GM10847 (cell line): ENCODE results near the gene LENG8.

Experiments used
- POLR2A ChIP-seq: IDR thresholded peaks from 2 replicates; pipeline ENCODE4 v1.6.1; 2011; ENCODE audit not compliant: insufficient read length; ENCODE audit errors: extremely low read depth

LENG8 gene

DNA sequence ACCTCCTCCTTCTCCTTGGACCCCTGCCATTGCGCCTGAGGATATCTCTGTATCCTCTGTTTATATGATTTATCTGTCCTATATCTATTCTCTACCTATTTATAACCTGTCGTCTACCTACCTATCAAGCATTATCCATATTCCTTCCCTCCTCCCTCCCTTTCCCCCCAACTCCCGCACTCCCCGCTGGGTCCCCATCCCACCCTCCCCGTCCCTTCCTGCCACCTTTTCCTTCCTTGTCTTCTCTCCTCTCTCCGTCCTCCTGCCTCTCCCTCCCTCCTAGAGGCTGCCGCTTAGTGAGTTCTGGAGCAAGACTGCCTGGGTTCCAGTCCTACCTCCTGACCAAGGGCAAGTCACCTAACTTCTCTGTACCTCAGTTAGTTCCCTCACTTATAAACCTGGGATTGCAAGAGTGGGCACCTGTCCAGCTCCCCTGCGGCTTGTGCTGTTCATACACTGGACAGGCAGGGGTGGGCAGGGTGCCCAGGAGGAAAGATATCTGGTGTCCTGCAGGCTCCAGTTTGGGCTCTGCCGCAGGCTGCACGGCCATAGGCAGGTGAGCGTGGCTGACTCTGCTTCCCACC is 17.7 kb upstream of the LENG8 start:
- no peak for TF ChIP-seq POLR2A

DNA sequence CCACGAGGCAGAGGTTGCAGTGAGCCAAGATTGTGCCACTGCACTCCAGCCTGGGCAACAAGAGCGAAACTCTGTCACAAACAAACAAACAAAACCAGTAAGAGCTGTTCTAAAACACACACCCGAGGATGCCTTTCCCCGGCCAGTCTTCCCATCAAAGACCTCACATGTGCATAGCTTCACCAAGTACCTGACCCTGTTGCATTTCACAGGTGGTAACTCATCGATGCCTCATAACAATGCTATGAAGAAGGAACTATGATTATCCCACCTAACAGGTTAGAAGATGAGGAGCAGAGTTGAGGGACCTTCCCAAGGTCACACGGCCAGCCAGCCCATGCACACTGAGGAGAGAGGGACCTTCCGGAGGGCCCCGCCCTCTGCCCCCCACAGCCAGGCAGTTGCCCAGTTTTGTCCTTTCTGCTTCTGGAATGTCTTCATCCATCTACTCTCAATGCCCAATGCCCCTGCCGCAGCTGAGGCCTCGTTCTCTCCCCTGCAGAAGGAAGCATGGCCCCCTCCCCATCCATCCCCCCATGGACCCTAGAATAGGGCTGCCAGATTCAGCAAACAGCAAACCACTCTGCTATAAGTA is 16.8 kb upstream of the LENG8 start:
- TF ChIP-seq POLR2A: no peak

DNA sequence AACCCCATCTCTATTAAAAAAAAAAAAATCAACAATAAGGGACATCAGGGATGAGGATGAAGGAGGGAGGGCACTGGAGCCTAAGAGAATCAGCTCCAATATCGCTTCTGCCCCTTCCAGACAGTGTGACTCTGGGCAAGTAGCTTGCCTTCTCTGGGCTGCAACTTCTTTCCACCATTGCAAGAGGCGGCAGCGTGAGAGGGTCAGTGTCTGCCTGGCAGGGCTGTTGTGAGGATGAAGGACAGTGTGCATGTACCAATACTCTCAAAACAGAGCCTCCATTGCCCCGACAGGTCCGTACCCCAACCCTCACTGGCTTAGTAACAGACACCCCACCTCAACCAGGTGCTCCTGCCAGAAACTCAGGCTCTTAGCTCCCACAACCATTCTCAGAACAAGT is 15.3 kb upstream of the LENG8 start:
- no peak for TF ChIP-seq POLR2A

DNA sequence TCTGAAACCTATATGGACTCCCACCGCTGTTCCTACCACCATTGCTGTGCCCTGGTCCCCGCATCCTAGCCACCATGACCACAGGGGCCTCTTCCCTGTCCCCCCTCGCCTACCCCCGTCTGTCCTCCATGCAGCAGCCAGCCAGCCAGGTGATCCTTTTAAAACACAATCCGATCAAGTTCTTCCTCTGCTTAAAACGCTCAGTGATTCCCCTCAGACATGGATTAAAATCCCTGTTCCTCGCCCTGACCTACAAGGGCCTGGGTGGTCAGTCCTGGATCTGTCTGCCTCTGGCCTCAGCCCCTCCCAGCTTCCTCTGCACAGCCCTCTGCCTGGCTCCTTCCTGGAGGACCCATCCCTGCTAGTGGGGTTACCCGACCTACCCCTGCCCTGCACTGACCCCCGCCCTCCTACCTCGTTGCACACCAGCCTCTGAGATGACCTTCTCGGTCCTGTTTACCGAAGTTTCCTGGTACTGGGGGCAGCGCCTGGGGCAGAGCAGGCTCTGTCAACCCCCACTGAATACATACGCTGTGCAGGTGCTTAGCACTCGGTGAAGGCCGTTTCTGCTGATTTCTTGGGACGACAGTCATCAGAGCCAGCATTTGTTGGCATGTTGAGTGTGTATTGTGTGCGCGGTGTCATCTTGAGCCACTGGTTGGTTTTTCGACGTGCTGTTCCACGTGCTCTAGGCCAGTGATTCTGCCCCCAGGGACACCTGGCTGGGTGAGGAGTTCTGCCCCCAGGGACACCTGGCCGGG is 14.7 kb upstream of the LENG8 start:
- no peak for TF ChIP-seq POLR2A

DNA sequence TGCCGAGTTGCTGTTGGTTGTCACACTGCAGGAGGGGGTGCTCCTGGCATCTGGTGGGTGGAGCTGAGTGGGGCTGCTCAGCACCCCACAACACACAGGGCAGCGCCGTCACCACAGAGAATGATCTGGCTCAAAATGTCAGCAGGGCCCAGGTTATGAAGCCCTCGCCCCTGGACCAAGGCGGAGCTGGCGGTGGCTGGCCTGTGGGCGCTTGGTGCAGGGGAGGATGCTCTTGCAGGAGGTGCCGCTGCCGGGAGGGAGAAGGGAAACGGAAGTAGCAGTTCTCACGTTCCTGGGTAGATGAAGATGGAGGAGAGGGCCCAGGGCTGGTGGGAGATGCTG is 14.2 kb upstream of the LENG8 start:
- TF ChIP-seq POLR2A: no peak

DNA sequence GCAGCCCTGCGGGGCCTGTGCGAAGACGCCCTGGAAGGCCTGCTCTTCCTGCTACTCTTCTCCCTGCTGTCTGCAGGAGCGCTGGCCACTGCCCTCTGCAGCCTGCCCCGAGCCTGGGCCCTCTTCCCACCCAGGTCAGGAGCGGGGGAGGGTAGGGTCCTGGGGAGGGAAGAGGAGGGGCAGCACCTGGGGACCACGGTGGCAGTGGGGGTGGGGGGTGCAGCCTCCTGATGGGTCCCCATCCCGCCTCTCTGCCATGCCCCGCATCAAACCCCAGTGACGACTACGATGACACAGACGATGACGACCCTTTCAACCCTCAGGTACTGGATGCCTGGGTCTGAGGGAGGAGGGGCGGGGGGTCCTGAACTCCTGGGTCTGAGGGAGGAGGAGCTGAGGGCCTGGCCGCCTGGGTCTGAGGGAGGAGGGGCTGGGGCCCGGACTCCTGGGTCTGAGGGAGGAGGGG is 13.4 kb upstream of the LENG8 start:
- no peak for TF ChIP-seq POLR2A

DNA sequence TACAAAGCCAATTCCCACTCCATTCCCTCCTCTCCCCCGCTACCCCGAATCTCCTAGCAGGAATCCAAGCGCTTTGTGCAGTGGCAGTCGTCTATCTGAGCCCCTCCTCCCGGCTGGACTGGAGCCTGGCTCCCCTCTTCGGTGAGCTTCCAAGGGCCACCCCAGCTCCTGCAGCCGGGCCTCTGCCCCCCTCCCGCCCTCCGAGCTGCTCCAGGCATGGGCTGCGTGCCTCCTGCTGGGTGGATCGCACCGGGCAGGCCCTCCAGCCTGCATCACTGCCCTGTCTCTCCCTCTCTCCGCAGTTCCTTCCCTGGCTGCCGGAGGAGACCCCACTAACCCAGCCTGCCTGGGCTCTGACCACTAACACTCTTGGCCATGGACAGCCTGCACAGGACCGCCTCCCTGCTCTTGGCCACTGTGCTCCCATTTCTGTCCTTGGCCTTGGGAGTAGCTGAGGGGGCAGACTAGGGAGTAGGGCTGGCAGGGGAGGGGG is 12.9 kb upstream of the LENG8 start:
- no peak for TF ChIP-seq POLR2A

DNA sequence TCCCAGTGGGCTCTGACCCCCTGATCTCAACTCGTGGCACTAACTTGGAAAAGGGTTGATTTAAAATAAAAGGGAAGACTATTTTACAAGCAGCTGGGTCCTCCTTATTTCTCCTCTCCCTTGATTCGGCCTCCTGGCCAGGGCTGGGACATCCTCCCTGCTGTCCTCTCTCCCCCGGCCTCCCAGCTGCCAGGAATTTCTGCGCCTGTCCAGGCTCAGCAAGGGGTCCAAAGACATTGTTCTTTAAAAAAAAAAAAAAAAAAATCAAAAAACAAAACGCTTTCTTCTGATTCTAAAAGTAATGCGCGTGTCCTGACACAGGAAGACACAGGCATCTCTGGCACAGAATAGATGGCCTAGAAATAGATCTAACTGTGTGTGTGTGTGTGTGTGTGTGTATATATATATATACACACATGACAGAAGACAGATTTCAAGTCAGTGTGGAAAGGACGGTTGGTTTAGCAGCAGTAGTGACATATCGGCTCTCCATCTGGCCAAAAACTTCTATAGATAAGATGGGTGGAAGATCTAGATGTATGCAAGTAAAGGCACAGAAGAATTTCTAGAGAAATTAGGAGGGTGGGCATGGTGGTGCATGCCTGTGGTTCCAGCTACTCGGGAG is 12.3 kb upstream of the LENG8 start:
- TF ChIP-seq POLR2A: no peak

DNA sequence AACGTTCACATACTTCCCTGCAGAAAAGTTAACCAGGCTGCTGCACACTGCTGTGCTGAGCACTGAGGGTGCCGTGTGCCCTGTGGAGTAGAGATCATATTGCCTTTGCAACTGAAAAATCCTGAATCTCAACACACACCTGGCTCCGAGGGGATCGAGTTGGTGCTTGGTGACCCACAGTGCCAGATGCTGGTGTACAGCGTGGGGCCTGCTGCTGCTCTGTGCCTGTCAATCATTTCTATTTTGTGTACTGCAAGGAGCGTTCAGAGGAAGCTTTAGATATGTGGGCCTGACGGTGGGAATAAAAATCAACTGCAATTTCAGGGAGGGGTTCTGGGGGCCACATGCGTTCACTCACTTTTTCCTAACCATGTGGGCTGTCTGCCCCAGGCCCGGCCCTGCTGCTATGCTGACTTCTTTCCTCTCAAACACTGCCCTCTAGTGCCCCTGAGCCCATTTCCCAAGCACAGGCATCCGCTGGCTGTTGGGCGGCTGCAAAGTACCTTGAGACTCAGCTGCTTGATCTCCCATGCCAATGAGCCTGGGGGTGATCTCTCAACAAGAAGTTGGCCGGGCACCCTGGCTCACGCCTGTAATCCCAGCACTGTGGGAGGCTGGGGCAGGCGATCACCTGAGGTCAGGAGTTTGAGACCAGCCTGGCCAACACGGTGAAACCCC is 9.7 kb upstream of the LENG8 start:
- TF ChIP-seq POLR2A: no peak

DNA sequence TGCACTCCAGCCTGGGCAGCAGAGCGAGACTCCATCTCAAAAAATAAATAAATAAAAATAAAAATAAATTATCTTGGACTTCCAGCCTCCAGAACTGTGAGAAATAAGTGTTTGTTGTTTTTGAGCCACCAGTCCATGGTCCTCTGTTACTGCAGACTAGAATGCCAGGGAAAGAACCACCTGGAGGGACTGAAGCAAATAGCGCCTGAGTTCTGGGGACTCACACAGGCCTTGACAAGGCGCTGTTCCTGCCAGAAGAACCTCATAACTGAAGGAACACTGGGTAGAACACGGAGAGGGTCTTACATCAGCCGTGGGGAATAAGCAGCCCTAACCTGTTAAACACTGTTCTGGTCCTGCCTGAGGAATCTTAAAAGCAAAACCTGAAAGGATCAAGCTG is 8.4 kb upstream of the LENG8 start:
- no peak for TF ChIP-seq POLR2A

DNA sequence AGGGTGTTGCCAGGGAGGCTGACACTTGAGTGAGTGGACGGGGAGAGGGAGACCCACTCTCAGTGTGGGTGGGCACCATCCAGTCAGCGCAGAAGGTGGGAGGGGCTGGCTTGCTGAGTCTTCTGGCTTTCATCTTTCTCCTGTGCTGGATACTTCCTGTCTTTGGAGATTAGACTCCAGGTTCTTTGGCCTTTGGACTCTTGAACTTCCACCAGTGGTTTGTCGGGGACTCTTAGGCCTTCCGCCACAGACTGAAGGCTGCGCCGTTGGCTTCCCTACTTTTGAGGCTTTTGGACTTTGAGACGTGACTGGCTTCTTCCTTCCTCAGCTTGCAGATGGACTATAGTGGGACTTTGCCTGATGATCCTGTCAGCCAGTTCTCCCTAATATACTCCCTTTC is 4.3 kb upstream of the LENG8 start:
- TF ChIP-seq POLR2A: no peak

DNA sequence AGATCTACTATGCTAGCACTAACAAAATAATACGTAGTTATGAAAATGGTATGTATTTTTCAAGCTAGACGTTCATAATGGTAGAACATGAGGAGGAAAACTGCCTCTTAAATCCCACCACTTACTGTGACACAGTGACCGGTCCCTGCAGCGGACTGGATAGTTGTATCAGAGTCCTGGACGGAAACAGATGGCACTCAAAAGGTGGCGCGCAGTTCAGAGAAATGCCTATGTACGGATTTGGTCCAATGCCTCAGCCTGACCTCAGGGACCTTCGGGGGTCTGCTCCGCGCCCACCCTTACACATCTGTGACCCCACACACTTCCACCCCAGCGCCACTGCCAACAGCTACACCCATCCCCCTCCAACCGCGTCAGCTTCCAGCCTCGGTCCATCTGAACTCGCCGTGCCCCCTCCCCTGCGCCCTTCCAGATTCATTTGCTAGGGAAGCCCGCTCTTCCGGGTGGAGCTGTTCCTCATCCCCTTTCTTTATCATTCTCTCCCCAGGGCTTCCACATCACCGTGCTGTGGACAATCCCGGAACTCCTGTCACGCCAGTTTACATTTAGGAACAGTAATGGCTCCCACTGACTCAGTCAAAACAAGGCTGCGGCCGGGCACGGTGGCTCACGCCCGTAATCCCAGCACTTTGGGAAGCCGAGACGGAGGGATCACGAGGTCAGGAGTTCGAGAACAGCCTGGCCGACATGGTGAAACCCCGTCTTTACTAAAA is 792 bp upstream of the LENG8 start:
- TF ChIP-seq POLR2A: no peak

DNA sequence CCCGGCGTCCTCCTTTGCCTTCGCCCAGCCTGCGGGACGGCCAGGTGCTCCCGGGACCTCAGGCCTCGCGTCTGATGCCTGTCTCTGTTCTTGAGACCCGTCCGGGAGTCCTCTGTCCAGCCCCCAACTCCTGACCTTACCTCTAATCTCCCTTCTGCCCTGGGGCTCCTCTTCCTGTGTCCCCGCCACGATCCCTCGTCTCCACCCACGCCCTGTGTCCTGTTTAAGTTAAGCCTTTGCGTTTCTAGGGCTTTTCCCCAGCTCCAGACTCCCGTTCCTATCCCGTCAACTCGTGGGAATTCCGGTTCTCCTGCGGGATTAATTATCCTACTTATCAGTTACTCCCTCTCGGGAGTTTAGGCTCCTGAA is 686 bp downstream of the LENG8 start:
- TF ChIP-seq POLR2A: no peak

DNA sequence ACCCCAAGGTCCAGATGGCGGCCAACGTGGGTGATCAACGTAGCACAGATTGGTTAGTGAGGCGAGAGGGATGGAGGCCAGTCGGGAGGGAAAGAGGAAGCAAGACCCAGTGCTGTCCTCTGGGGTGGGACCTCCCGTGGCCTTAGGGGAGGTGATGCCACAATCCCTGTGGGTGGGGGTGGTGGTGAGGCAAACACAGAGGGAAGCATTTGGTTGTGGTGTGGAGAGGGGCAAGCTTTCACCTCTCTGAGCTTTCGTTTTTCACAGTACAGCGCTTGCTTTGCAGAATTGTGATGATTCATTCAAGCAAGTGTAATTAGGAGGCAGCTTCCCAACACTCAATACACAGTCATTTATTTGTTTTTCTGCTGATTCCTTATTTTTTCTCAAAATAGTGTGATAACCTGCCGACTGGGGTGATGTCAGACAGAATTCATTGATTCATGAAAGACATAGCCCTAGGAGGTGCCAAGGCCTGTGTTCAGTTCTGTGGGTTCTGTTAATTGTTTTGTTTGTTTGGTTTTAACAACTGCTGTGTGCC is 2.4 kb downstream of the LENG8 start:
- no peak for TF ChIP-seq POLR2A

DNA sequence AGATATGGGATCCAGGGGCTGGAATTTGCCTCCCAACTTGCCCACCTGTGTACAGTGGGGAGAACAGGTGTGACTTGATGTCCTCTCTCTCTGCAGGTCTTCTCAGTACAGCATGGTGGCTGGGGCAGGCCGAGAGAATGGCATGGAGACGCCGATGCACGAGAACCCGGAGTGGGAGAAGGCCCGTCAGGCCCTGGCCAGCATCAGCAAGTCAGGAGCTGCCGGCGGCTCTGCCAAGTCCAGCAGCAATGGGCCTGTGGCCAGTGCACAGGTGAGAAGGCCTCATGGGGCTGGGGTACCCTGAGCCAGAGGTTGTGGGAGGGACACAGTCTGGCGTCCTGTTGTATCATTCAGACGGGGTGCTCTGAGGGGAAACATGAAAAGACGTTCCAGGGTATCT is 3.0 kb downstream of the LENG8 start:
- TF ChIP-seq POLR2A: no peak
